Stimulated activated naive B cell treated with anti-CD40 and anti-IgM and Interleukin-4, amounts not matched to agents 10 μg/mL and 1 μg/mL and 100 μg/mL, for 72 hours (primary cell): ENCODE measurements around the gene TBX1.

Experiments used
- ATAC-seq, 2 donors: fragments of 150-1000 bp; cut with Tn5 transposase; replicated peaks; 2 replicates each; pipeline ENCODE4 v1.10.0; 2021; ENCODE audit warnings: moderate library complexity in 1 of 2
- DNase-seq: peaks from one replicate; pipeline ENCODE4 v3.0.0; 2021
- H3K27ac Mint-ChIP-seq: one replicate; pipeline ENCODE4 v1.8.0; 2022; ENCODE audit warnings: mild to moderate bottlenecking, mixed read lengths
- H3K27me3 Mint-ChIP-seq, 2 donors: one replicate each; pipeline ENCODE4 v1.8.0; 2022; ENCODE audit warnings: mixed read lengths in 2 of 2
- H3K36me3 Mint-ChIP-seq, 2 donors: one replicate each; pipeline ENCODE4 v1.8.0; 2022; ENCODE audit warnings: mixed read lengths in 2 of 2, mild to moderate bottlenecking in 1 of 2
- H3K4me1 Mint-ChIP-seq, 2 donors: one replicate each; pipeline ENCODE4 v1.8.0; 2022; ENCODE audit warnings: mixed read lengths in 2 of 2, mild to moderate bottlenecking in 1 of 2
- H3K4me3 Mint-ChIP-seq, 2 donors: one replicate each; pipeline ENCODE4 v1.8.0; 2022; ENCODE audit warnings: mild to moderate bottlenecking in 2 of 2, mixed read lengths in 2 of 2, moderate library complexity in 1 of 2
- H3K9me3 Mint-ChIP-seq, 2 donors: one replicate each; pipeline ENCODE4 v1.8.0; 2022; ENCODE audit warnings: mixed read lengths in 2 of 2, mild to moderate bottlenecking in 1 of 2

TBX1 gene

GRCh38 chr22:19812910-19813309 is 52.3 kb downstream of the TBX1 start:
- H3K27ac Mint-ChIP-seq: no peak overlapping the region
- H3K4me1 Mint-ChIP-seq: peaks cover 0 to 1% of the 10 kb centered on the region in 2 donors
- no peak for ATAC-seq
- H3K27me3 Mint-ChIP-seq: no peaks in the 10 kb centered on the region
- no peak for DNase-seq
- H3K36me3 Mint-ChIP-seq: peaks cover 21 to 43% of the 10 kb centered on the region in 2 donors
- H3K4me3 Mint-ChIP-seq: no peak overlapping the region
- no peaks in the 10 kb centered on the region for H3K9me3 Mint-ChIP-seq

- no peaks in the 10 kb centered on the region for H3K9me3 Mint-ChIP-seq
- no peaks in the 10 kb centered on the region for H3K27me3 Mint-ChIP-seq
- H3K36me3 Mint-ChIP-seq: peaks cover 23 to 42% of the 10 kb centered on the region in 2 donors
- peaks cover 0 to 1% of the 10 kb centered on the region in 2 donors for H3K4me1 Mint-ChIP-seq
- DNase-seq: no peak
- no peak overlapping the region for H3K4me3 Mint-ChIP-seq
- no peak for ATAC-seq
- no peak overlapping the region for H3K27ac Mint-ChIP-seq
These were observed 53.9 kb downstream of the TBX1 start for GRCh38 chr22:19814428-19814827.

- DNase-seq (no peak), ATAC-seq (no peak)
- no peaks in the 10 kb centered on the region for H3K9me3 Mint-ChIP-seq
- H3K4me3 Mint-ChIP-seq: no peak overlapping the region
- no peaks in the 10 kb centered on the region for H3K27me3 Mint-ChIP-seq
- H3K27ac Mint-ChIP-seq: no peak overlapping the region
- peaks cover 23 to 42% of the 10 kb centered on the region in 2 donors for H3K36me3 Mint-ChIP-seq
- peaks cover 0 to 1% of the 10 kb centered on the region in 2 donors for H3K4me1 Mint-ChIP-seq
These were observed 54.7 kb downstream of the TBX1 start for GRCh38 chr22:19815093-19815822.

GRCh38 chr22:19815823-19816290 is 55.3 kb downstream of the TBX1 start:
- ATAC-seq (no peak), DNase-seq (no peak)
- no peak overlapping the region for H3K27ac Mint-ChIP-seq
- no peak overlapping the region for H3K4me3 Mint-ChIP-seq
- peaks cover 19 to 38% of the 10 kb centered on the region in 2 donors for H3K36me3 Mint-ChIP-seq
- peaks cover 0 to 1% of the 10 kb centered on the region in 2 donors for H3K4me1 Mint-ChIP-seq
- H3K27me3 Mint-ChIP-seq: no peaks in the 10 kb centered on the region
- no peaks in the 10 kb centered on the region for H3K9me3 Mint-ChIP-seq

GRCh38 chr22:19816372-19817119 is 56.0 kb downstream of the TBX1 start:
- DNase-seq (no peak), ATAC-seq (no peak)
- H3K4me1 Mint-ChIP-seq: peaks cover 0 to 1% of the 10 kb centered on the region in 2 donors
- H3K27me3 Mint-ChIP-seq: no peaks in the 10 kb centered on the region
- no peaks in the 10 kb centered on the region for H3K9me3 Mint-ChIP-seq
- H3K36me3 Mint-ChIP-seq: peaks cover 13 to 32% of the 10 kb centered on the region in 2 donors
- no peak overlapping the region for H3K27ac Mint-ChIP-seq
- H3K4me3 Mint-ChIP-seq: no peak overlapping the region
